Lower lobe of right lung (tissue), 2 donors: ENCODE measurements around the gene FOXG1. TPM values are rescaled to one million over a fixed set of nuclear protein-coding genes. Genes with fewer than 3 reads are reported as not detected.

Source experiments
- ATAC-seq, 2 donors: fragments of 200-7000 bp; cut with Tn5 transposase; one replicate each; pipeline ENCODE4 v1.9.1; 2020 to 2022; ENCODE audit warnings: mild to moderate bottlenecking in 2 of 2, moderate library complexity in 2 of 2
- DNase-seq: peaks from one replicate; pipeline ENCODE4 v3.0.0-alpha.2; 2020
- H3K27ac ChIP-seq: fragments of 200-600 bp; one replicate; pipeline ENCODE4 v1.8.0; 2022
- H3K27me3 ChIP-seq: fragments of 200-600 bp; one replicate; pipeline ENCODE4 v1.8.0; 2022; ENCODE audit warnings: low read depth
- H3K36me3 ChIP-seq: fragments of 200-600 bp; one replicate; pipeline ENCODE4 v1.8.0; 2022; ENCODE audit warnings: mild to moderate bottlenecking
- H3K4me1 ChIP-seq: fragments of 200-600 bp; one replicate; pipeline ENCODE4 v1.8.0; 2022
- H3K4me3 ChIP-seq: fragments of 200-600 bp; one replicate; pipeline ENCODE4 v1.8.0; 2022; ENCODE audit warnings: mild to moderate bottlenecking
- H3K9me3 ChIP-seq: fragments of 200-600 bp; one replicate; pipeline ENCODE4 v1.8.0; 2022
- intact Hi-C: fragments of 100-400 bp; cut with DNase I; formaldehyde crosslinking; loops from one replicate; pipeline ENCODE4 v1.11.0; 2022
- total RNA-seq: library from RNA; stranded (reverse); fragmentation: NEBNext Ultra II Directional; extraction: Animal tissue kit (Norgen Biotek cat#: 25700); gene quantifications from one replicate; pipeline ENCODE4 v1.2.1, GENCODE V29; 2021
- TF ChIP-seq, protein P1 (sequence below): fragments of 200-600 bp; IDR thresholded peaks from one replicate; pipeline ENCODE4 v1.8.0; 2022; ENCODE audit warnings: antibody characterized with exemption, mild to moderate bottlenecking
- donor health status: DM: no; HTN: yes; CAD: no; lungs with severe emphysema.

Gene FOXG1
- total RNA-seq, 1 donor from 2014 or later: not detected

- ATAC-seq (no peak), DNase-seq (no peak)
- intact Hi-C loops: no loop called here
- H3K9me3 ChIP-seq: no peaks in the 10 kb centered on the region
- H3K36me3 ChIP-seq: no peaks in the 10 kb centered on the region
- TF ChIP-seq, protein P1, sequence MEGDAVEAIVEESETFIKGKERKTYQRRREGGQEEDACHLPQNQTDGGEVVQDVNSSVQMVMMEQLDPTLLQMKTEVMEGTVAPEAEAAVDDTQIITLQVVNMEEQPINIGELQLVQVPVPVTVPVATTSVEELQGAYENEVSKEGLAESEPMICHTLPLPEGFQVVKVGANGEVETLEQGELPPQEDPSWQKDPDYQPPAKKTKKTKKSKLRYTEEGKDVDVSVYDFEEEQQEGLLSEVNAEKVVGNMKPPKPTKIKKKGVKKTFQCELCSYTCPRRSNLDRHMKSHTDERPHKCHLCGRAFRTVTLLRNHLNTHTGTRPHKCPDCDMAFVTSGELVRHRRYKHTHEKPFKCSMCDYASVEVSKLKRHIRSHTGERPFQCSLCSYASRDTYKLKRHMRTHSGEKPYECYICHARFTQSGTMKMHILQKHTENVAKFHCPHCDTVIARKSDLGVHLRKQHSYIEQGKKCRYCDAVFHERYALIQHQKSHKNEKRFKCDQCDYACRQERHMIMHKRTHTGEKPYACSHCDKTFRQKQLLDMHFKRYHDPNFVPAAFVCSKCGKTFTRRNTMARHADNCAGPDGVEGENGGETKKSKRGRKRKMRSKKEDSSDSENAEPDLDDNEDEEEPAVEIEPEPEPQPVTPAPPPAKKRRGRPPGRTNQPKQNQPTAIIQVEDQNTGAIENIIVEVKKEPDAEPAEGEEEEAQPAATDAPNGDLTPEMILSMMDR: no peak
- H3K27me3 ChIP-seq: peaks cover 91% of the 10 kb centered on the region
- H3K27ac ChIP-seq: no peak overlapping the region
- no peak overlapping the region for H3K4me3 ChIP-seq
- H3K4me1 ChIP-seq: peaks cover under 1% of the 10 kb centered on the region
These were observed 4.6 kb downstream of the FOXG1 start for GRCh38 chr14:28771168-28771567.

DNA sequence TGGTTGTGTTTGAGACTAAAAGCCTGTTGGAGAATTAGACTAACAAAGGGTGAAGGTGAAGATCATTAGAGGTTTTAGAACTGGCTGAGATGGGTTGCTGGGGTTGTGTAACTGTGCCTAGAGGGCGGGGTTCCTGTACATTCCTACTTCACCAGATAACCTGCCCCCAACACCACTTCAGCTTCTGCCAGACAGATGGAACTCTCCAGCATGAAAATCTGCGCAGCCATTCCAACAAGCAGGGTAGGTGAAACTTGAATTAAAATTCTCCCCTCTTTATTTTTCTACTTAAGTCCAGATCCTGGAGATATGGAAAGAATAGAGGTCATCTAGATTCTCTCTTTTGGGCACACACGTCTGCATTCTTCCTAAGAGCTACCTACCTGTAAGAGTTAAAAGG, 6.0 kb downstream of the FOXG1 start:
- TF ChIP-seq, protein P1: no peak

DNA sequence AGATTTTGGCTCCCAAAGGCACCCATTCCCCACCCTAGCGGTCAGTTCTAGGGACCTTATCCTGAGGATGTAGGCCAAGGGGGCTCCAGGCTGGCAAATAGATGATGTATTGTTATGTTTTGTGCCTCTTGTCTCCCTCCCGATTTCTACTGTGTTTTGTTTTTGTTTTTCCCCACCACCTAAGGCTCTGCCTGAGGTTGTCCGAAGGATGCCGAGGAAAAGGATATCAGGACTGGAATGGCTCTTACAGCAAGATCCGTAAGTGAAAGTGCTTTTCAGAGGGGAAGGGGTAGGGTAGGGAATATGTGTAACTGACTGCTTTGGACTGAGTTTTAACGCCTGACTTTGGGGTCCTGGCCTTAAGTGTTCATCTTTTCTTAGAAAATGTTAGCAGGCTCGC, 6.6 kb downstream of the FOXG1 start:
- DNase-seq (no peak), ATAC-seq (no peak)
- no peaks in the 10 kb centered on the region for H3K9me3 ChIP-seq
- H3K4me3 ChIP-seq: no peak overlapping the region
- H3K27ac ChIP-seq: no peak overlapping the region
- H3K4me1 ChIP-seq: no peaks in the 10 kb centered on the region
- H3K36me3 ChIP-seq: no peaks in the 10 kb centered on the region
- intact Hi-C loops: no loop called here
- peaks cover 98% of the 10 kb centered on the region for H3K27me3 ChIP-seq
- TF ChIP-seq, protein P1: no peak

More for the DNA sequence above, 6.0 kb downstream of the FOXG1 start:
- no peaks in the 10 kb centered on the region for H3K4me1 ChIP-seq
- intact Hi-C loops: no loop called here
- H3K36me3 ChIP-seq: no peaks in the 10 kb centered on the region
- DNase-seq: no peak
- no peaks in the 10 kb centered on the region for H3K9me3 ChIP-seq
- H3K27me3 ChIP-seq: peaks cover 98% of the 10 kb centered on the region
- no peak for ATAC-seq
- H3K27ac ChIP-seq: no peak overlapping the region
- H3K4me3 ChIP-seq: no peak overlapping the region

GRCh38 chr14:28773861-28774691, 7.5 kb downstream of the FOXG1 start:
- Histone ChIP-seq H3K27ac (no peak overlapping the region), H3K27me3 (peaks cover 98% of the 10 kb centered on the region), H3K9me3 (no peaks in the 10 kb centered on the region), H3K4me3 (no peak overlapping the region), H3K4me1 (no peaks in the 10 kb centered on the region), H3K36me3 (no peaks in the 10 kb centered on the region)
- DNase-seq (no peak), ATAC-seq (peak; percentile 26 to 64)
- TF ChIP-seq, protein P1: no peak
- intact Hi-C loops: no loop called here

- TF ChIP-seq, protein P1: no peak
- Histone ChIP-seq H3K27ac (no peak overlapping the region), H3K4me3 (no peak overlapping the region), H3K9me3 (no peaks in the 10 kb centered on the region), H3K36me3 (no peaks in the 10 kb centered on the region), H3K27me3 (peaks cover 98% of the 10 kb centered on the region), H3K4me1 (no peaks in the 10 kb centered on the region)
- no peak for ATAC-seq
- intact Hi-C loops: no loop called here
- no peak for DNase-seq
These were observed 8.5 kb downstream of the FOXG1 start for GRCh38 chr14:28774764-28775735.
